Keratinocyte (primary cell): ENCODE results near the gene CEBPZ. TPM values are rescaled to one million over a fixed set of nuclear protein-coding genes. Genes with fewer than 3 reads are reported as not detected.

Experiments
- DNase-seq: peaks from one replicate; pipeline ENCODE4 v3.0.0-alpha.2; 2011; ENCODE audit warnings: low read depth, missing footprints, low spot score
- FAIRE-seq: peaks from 2 replicates; lab custom pipeline; 2011; peaks lifted over from hg19 to GRCh38; lab: Jason Lieb, UNC
- H2AFZ ChIP-seq: 2 replicates; pipeline ENCODE4 v1.6.0; 2012; ENCODE audit warnings: low read length, control low read depth, inconsistent platforms; ENCODE audit not compliant: control insufficient read depth
- H3K27ac ChIP-seq: 2 replicates; pipeline ENCODE4 v1.5.1; 2011; ENCODE audit warnings: low read length; ENCODE audit not compliant: control insufficient read depth, insufficient read depth
- H3K27me3 ChIP-seq: 3 replicates; pipeline ENCODE4 v1.6.0; 2011; ENCODE audit warnings: low read length; ENCODE audit not compliant: control insufficient read depth, insufficient read depth; ENCODE audit errors: extremely low read depth
- H3K36me3 ChIP-seq, 2 experiments: 2 replicates in 1 of 2; 3 replicates in 1 of 2; pipeline ENCODE4 v1.5.1; 2011; ENCODE audit warnings: low read length in 2 of 2, mild to moderate bottlenecking in 1 of 2; ENCODE audit not compliant: control insufficient read depth in 2 of 2, insufficient read depth in 2 of 2; ENCODE audit errors: extremely low read depth in 1 of 2
- H3K4me1 ChIP-seq: 3 replicates; pipeline ENCODE4 v1.5.1; 2011; ENCODE audit warnings: low read length; ENCODE audit not compliant: control insufficient read depth, insufficient read depth; ENCODE audit errors: extremely low read depth
- H3K4me2 ChIP-seq: 3 replicates; pipeline ENCODE4 v1.6.0; 2011; ENCODE audit warnings: low read depth, low read length; ENCODE audit not compliant: control insufficient read depth, insufficient read depth; ENCODE audit errors: extremely low read depth
- H3K4me3 ChIP-seq, 3 experiments: fragments of 200-600 bp in 1 of 3; sonication (generic) in 1 of 3; 2 replicates in 2 of 3; 3 replicates in 1 of 3; pipeline ENCODE4 v1.5.1; 2011 to 2016; ENCODE audit warnings: low read length in 3 of 3, mild to moderate bottlenecking in 3 of 3, control low read depth in 2 of 3, inconsistent platforms in 1 of 3, low read depth in 1 of 3, mixed read lengths in 1 of 3, mixed run types in 1 of 3, moderate library complexity in 1 of 3; ENCODE audit not compliant: control insufficient read depth in 2 of 3, insufficient read depth in 2 of 3; ENCODE audit errors: extremely low read depth in 1 of 3
- H3K79me2 ChIP-seq: 2 replicates; pipeline ENCODE4 v1.6.0; 2012; ENCODE audit warnings: low read length; ENCODE audit not compliant: control insufficient read depth, insufficient read depth
- H3K9ac ChIP-seq: 3 replicates; pipeline ENCODE4 v1.6.0; 2011; ENCODE audit warnings: low read length; ENCODE audit not compliant: control insufficient read depth, insufficient read depth; ENCODE audit errors: extremely low read depth
- H3K9me1 ChIP-seq: 3 replicates; pipeline ENCODE4 v1.6.0; 2011; ENCODE audit warnings: low read length; ENCODE audit not compliant: control insufficient read depth, insufficient read depth; ENCODE audit errors: extremely low read depth
- H3K9me3 ChIP-seq: 2 replicates; pipeline ENCODE4 v1.5.1; 2012; ENCODE audit warnings: low read depth, low read length; ENCODE audit not compliant: control insufficient read depth
- H4K20me1 ChIP-seq: 3 replicates; pipeline ENCODE4 v1.6.0; 2011; ENCODE audit warnings: low read length; ENCODE audit not compliant: control insufficient read depth, insufficient read depth; ENCODE audit errors: extremely low read depth
- CTCF ChIP-seq, 3 experiments: IDR thresholded peaks in 1 of 3; conservative IDR thresholded peaks in 1 of 3; optimal IDR thresholded peaks in 1 of 3; 2 replicates in 2 of 3; 3 replicates in 1 of 3; pipeline versions ENCODE3 to v1.5.1; 2011; ENCODE audit warnings: low read length in 3 of 3, mild to moderate bottlenecking in 3 of 3, moderate library complexity in 2 of 3, control low read depth in 1 of 3, inconsistent platforms in 1 of 3; ENCODE audit not compliant: insufficient read depth in 2 of 3; ENCODE audit errors: extremely low read depth in 1 of 3
- EZH2 ChIP-seq: IDR thresholded peaks from one replicate; pipeline ENCODE4 v1.6.1; 2012; ENCODE audit warnings: inconsistent platforms, mild to moderate bottlenecking, low read length, moderate library complexity
- dilution Hi-C: fragments of 300-500 bp; cut with MboI; formaldehyde crosslinking; loops from one replicate; pipeline ENCODE4 v1.7.0; 2020; ENCODE audit warnings: low sequenced_read_pairs; ENCODE audit not compliant: extremely low pct_ligation_motif_present
- polyA minus RNA-seq, 3 experiments: library from RNA; depleted of rRNA, polyadenylated mRNA; stranded (reverse); fragments of >200 nt; gene quantifications; 1 replicate in 1 of 3; 2 replicates in 1 of 3; 3 replicates in 1 of 3; pipeline ENCODE4 v1.2.3, GENCODE V29; 2011
- polyA plus RNA-seq, 5 experiments: library from polyadenylated mRNA; depleted of rRNA in 3 of 5; stranded (reverse) in 3 of 5; stranded (forward) in 1 of 5; unstranded in 1 of 5; fragments of >200 nt; gene quantifications; 1 replicate in 1 of 5; 2 replicates in 3 of 5; 3 replicates in 1 of 5; pipeline versions ENCODE4 v1.2.1 to v1.2.3, GENCODE V29; 2011 to 2012; ENCODE audit warnings: missing spikeins in 2 of 5, low read depth in 1 of 5, low replicate concordance in 1 of 5

Gene CEBPZ
- polyA plus RNA-seq (16.8 to 33.8 TPM (median 16.9 TPM) in 3 replicates), polyA minus RNA-seq (3.4 to 30.6 TPM (median 13.6 TPM) in 3 replicates)
- 186 TPM for polyA plus RNA-seq (2011; ENCODE audit: low read depth)
- 16.2 and 22.5 TPM in 2 replicates for polyA plus RNA-seq (2011; cell fraction: cytosol; rRNA removed)
- polyA plus RNA-seq (2011; cell fraction: nucleus; rRNA removed) = 14.5 and 23.3 TPM in 2 replicates
- polyA plus RNA-seq (2012; ENCODE audit: low replicate concordance) = 41.1 and 48.1 TPM in 2 replicates
- 12.7 TPM for polyA minus RNA-seq (2011; cell fraction: cytosol; rRNA and poly(A)+ RNA removed)
- 14.6 and 24.0 TPM in 2 replicates for polyA minus RNA-seq (2011; cell fraction: nucleus; rRNA and poly(A)+ RNA removed)

GRCh38 chr2:37231241-37232130 is at the start of gene CEBPZ, which contains the start of gene NDUFAF7:
Gene CEBPZ, minus strand, starts transcription at chr2:37231596. Its CDS starts 29 bp downstream, at chr2:37231567.
Gene NDUFAF7, plus strand, starts transcription at chr2:37231658. Its CDS starts 48 bp downstream, at chr2:37231706.
- Histone ChIP-seq H3K27ac (peak within 1 kb of the TSS; percentile 96), H2AFZ (peak within 1 kb of the TSS; percentile 98), H3K4me1 (peaks cover 23% of the 10 kb centered on the region), H3K4me2 (peak within 1 kb of the TSS; percentile 99), H3K9ac (peak within 1 kb of the TSS; percentile 98), H3K9me1 (no peaks in the 10 kb centered on the region), H3K36me3 (peaks cover 12 to 22% of the 10 kb centered on the region in 2 experiments), H4K20me1 (no peaks in the 10 kb centered on the region), H3K79me2 (peaks cover 89% of the 10 kb centered on the region), H3K4me3 (peak within 1 kb of the TSS; percentile 67 to 98 (median 92)), H3K9me3 (no peaks in the 10 kb centered on the region), H3K27me3 (no peaks in the 10 kb centered on the region)
- dilution Hi-C loops = no loop called here
- peak; percentile 52 for DNase-seq
- no peak for FAIRE-seq
- TF ChIP-seq EZH2 = no peak
- TF ChIP-seq CTCF (optimal IDR thresholded peaks at IDR 0.05 in 1 of 3, IDR thresholded peaks at IDR 0.05 in 1 of 3, conservative IDR thresholded peaks at IDR 0.05 in 1 of 3; ENCODE audit: extremely low read depth in 1 of 3, insufficient read depth in 2 of 3, low read length in 3 of 3) = no peak

GRCh38 chr2:37276291-37276690 is 44.9 kb upstream of the CEBPZ start:
- dilution Hi-C loops = no loop called here
- FAIRE-seq = no peak
- Histone ChIP-seq H3K27ac (no peak overlapping the region), H3K9ac (no peak overlapping the region), H3K9me3 (no peaks in the 10 kb centered on the region), H3K4me2 (no peak overlapping the region), H2AFZ (no peak overlapping the region), H3K79me2 (no peaks in the 10 kb centered on the region), H3K9me1 (no peaks in the 10 kb centered on the region), H3K4me1 (no peaks in the 10 kb centered on the region), H3K4me3 (no peak overlapping the region), H3K36me3 (peaks cover 4 to 6% of the 10 kb centered on the region in 2 experiments), H3K27me3 (no peaks in the 10 kb centered on the region), H4K20me1 (no peaks in the 10 kb centered on the region)
- no peak for TF ChIP-seq EZH2
- DNase-seq = no peak
